ENCODE measurements around the gene MRPL23.

GRCh38 chr11:1922481-1923081 is 24.6 kb upstream of the MRPL23 start:
- TF ChIP-seq, protein P1, sequence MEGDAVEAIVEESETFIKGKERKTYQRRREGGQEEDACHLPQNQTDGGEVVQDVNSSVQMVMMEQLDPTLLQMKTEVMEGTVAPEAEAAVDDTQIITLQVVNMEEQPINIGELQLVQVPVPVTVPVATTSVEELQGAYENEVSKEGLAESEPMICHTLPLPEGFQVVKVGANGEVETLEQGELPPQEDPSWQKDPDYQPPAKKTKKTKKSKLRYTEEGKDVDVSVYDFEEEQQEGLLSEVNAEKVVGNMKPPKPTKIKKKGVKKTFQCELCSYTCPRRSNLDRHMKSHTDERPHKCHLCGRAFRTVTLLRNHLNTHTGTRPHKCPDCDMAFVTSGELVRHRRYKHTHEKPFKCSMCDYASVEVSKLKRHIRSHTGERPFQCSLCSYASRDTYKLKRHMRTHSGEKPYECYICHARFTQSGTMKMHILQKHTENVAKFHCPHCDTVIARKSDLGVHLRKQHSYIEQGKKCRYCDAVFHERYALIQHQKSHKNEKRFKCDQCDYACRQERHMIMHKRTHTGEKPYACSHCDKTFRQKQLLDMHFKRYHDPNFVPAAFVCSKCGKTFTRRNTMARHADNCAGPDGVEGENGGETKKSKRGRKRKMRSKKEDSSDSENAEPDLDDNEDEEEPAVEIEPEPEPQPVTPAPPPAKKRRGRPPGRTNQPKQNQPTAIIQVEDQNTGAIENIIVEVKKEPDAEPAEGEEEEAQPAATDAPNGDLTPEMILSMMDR (IDR thresholded peaks at IDR 0.05; ENCODE audit: poor library complexity) = no peak
- no peak for TF ChIP-seq EZH2 (IDR thresholded peaks at IDR 0.05; ENCODE audit: borderline replicate concordance)

Measured in hepatocyte (in vitro differentiated cells).